HG02885 (cell line): Measurements from ENCODE around the gene CDK5RAP1.
A peak's percentile ranks its signal among the peaks of the same experiment; 100 is the strongest.
"Not testable (repeated sequence)": the region's sequence is repeated elsewhere in the genome, so short reads cannot be mapped to it uniquely, and the experiment has no call there.

Experiments used
- ATAC-seq: cut with Tn5 transposase; IDR thresholded peaks from one replicate; pipeline ENCODE4 v1.9.1; 2021; ENCODE audit warnings: mild to moderate bottlenecking; ENCODE audit not compliant: unreplicated experiment, poor library complexity

The CDK5RAP1 gene

GRCh38 chr20:33389326-33389725 is 12.0 kb downstream of the CDK5RAP1 start:
- ATAC-seq = not testable (repeated sequence)

GRCh38 chr20:33388268-33388667 is 13.1 kb downstream of the CDK5RAP1 start:
- no peak for ATAC-seq

GRCh38 chr20:33387177-33387576 is 14.1 kb downstream of the CDK5RAP1 start:
- no peak for ATAC-seq

- ATAC-seq = no peak
Measured at GRCh38 chr20:33386673-33387072, 14.6 kb downstream of the CDK5RAP1 start.

- no peak for ATAC-seq
Measured at GRCh38 chr20:33377366-33377765, 24.0 kb downstream of the CDK5RAP1 start.

- no peak for ATAC-seq
Measured at GRCh38 chr20:33373735-33374605, 27.3 kb downstream of the CDK5RAP1 start.

- ATAC-seq = no peak
Measured at GRCh38 chr20:33372993-33373441, 28.3 kb downstream of the CDK5RAP1 start.

GRCh38 chr20:33370291-33370690 is 31.0 kb downstream of the CDK5RAP1 start:
- peak; percentile 86 for ATAC-seq

- ATAC-seq = no peak
Measured at GRCh38 chr20:33362898-33363297, 38.4 kb downstream of the CDK5RAP1 start.

- ATAC-seq = no peak
Measured at GRCh38 chr20:33359399-33360261, 41.7 kb downstream of the CDK5RAP1 start.

- ATAC-seq = no peak
Measured at GRCh38 chr20:33353013-33353402, 48.3 kb downstream of the CDK5RAP1 start.

GRCh38 chr20:33352258-33353012 is 48.9 kb downstream of the CDK5RAP1 start:
- no peak for ATAC-seq

GRCh38 chr20:33351696-33352095 is 49.6 kb downstream of the CDK5RAP1 start:
- no peak for ATAC-seq

- ATAC-seq = no peak
Measured at GRCh38 chr20:33349493-33349892, 51.8 kb downstream of the CDK5RAP1 start.

GRCh38 chr20:33348136-33348937 is 53.0 kb downstream of the CDK5RAP1 start:
- no peak for ATAC-seq

GRCh38 chr20:33345342-33345741 is 56.0 kb downstream of the CDK5RAP1 start:
- ATAC-seq = no peak

GRCh38 chr20:33343521-33343920 is 57.8 kb downstream of the CDK5RAP1 start:
- no peak for ATAC-seq

GRCh38 chr20:33339515-33340058 is 61.7 kb downstream of the CDK5RAP1 start:
- ATAC-seq = no peak

GRCh38 chr20:33338467-33339258 is 62.7 kb downstream of the CDK5RAP1 start:
- ATAC-seq = no peak
